T-helper 17 cell (primary cell): ENCODE measurements around the gene ZNF2. TPM values are rescaled to one million over a fixed set of nuclear protein-coding genes. Genes with fewer than 3 reads are reported as not detected.
A peak's percentile ranks its signal among the peaks of the same experiment; 100 is the strongest.
"Not testable (repeated sequence)": the region's sequence is repeated elsewhere in the genome, so short reads cannot be mapped to it uniquely, and the experiment has no call there.

ENCODE experiments used
- ATAC-seq: fragments of 150-1000 bp; cut with Tn5 transposase; 2 replicates; pipeline ENCODE4 v1.10.0; 2021; ENCODE audit warnings: mild to moderate bottlenecking, moderate library complexity
- DNase-seq, 3 donors: peaks; one replicate each; pipeline versions ENCODE4 v3.0.0 to v3.0.0-alpha.2; 2020 to 2021
- H3K9me3 ChIP-seq: one replicate; pipeline ENCODE4 v1.7.0; 2013; ENCODE audit warnings: low read length, mild to moderate bottlenecking; ENCODE audit not compliant: control insufficient read depth, poor library complexity, severe bottlenecking
- H3K27ac Mint-ChIP-seq: one replicate; pipeline ENCODE4 v1.8.0; 2022; ENCODE audit warnings: mild to moderate bottlenecking, moderate library complexity, mixed read lengths
- H3K27me3 Mint-ChIP-seq: one replicate; pipeline ENCODE4 v1.8.0; 2022; ENCODE audit warnings: mixed read lengths
- H3K36me3 Mint-ChIP-seq: one replicate; pipeline ENCODE4 v1.8.0; 2022; ENCODE audit warnings: low read depth, mixed read lengths
- H3K4me1 Mint-ChIP-seq: one replicate; pipeline ENCODE4 v1.8.0; 2022; ENCODE audit warnings: mild to moderate bottlenecking, mixed read lengths
- H3K4me3 Mint-ChIP-seq: one replicate; pipeline ENCODE4 v1.8.0; 2022; ENCODE audit warnings: mild to moderate bottlenecking, moderate library complexity, mixed read lengths
- total RNA-seq, 4 donors: library from RNA in 2 of 4; stranded (reverse) in 2 of 4; gene quantifications; one replicate each; pipeline ENCODE4 v1.2.3 and lab custom pipeline; 2022 to 2026

ZNF2 gene
- total RNA-seq, 2 donors from 2014 or later: 0.57 to 2.4 TPM

DNA sequence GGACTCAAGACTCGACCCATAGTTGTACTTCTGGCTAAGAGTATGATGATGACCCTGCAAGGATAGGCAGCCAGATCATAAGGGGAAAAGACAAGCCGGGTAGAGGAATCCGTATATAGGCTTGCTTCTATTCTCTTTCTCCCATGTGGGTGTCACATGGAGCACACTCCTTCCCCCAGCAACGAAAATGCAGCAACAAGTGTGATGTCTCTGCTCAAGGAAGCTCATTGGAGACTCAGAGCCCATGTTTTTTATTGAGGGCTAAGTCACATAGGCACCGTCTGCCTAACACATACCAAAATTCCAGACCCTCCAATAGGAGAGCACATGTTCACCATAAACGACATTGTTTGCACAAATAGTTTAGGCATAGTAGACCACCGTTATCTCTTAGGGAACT lies 6.3 kb downstream of the ZNF2 start:
- Mint-ChIP-seq H3K4me3 (no peak overlapping the region), H3K36me3 (peaks cover 2% of the 10 kb centered on the region), H3K4me1 (peaks cover 12% of the 10 kb centered on the region), H3K27me3 (no peaks in the 10 kb centered on the region), H3K27ac (no peak overlapping the region)
- ATAC-seq: no peak
- no peaks in the 10 kb centered on the region for H3K9me3 ChIP-seq
- no peak for DNase-seq

- ATAC-seq: no peak
- peaks cover 8% of the 10 kb centered on the region for H3K36me3 Mint-ChIP-seq
Observed at GRCh38 chr2:95174031-95174542, 8.5 kb downstream of the ZNF2 start.

DNA sequence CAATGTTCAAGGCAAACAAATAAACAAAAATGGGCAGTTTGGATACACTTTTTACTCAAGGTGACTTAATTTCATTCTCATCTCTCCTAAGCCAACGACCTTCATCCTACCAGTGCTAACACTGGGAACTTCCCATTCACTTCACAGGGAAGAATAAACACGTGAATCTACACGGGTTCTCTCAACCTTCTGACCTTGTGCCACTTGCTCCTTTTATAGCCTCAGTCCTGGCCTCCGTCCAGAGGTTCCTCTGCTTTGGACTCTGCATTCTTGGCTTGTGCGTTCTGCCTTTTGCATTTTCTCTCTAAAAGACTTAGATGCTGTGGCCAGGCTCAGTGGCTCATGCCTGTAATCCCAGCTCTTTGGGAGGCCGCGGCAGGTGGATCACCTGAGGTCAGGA lies 13.8 kb downstream of the ZNF2 start:
- DNase-seq (no peak), ATAC-seq (no peak)
- Mint-ChIP-seq H3K27ac (no peak overlapping the region), H3K27me3 (no peaks in the 10 kb centered on the region), H3K4me1 (no peaks in the 10 kb centered on the region), H3K4me3 (no peak overlapping the region), H3K36me3 (peaks cover 20% of the 10 kb centered on the region)
- H3K9me3 ChIP-seq: peaks cover 5% of the 10 kb centered on the region

More at GRCh38 chr2:95174031-95174542, 8.5 kb downstream of the ZNF2 start:
- Mint-ChIP-seq H3K27ac (no peak overlapping the region), H3K4me3 (no peak overlapping the region), H3K27me3 (no peaks in the 10 kb centered on the region), H3K4me1 (peaks cover 5% of the 10 kb centered on the region)
- no peak for DNase-seq
- no peaks in the 10 kb centered on the region for H3K9me3 ChIP-seq

DNA sequence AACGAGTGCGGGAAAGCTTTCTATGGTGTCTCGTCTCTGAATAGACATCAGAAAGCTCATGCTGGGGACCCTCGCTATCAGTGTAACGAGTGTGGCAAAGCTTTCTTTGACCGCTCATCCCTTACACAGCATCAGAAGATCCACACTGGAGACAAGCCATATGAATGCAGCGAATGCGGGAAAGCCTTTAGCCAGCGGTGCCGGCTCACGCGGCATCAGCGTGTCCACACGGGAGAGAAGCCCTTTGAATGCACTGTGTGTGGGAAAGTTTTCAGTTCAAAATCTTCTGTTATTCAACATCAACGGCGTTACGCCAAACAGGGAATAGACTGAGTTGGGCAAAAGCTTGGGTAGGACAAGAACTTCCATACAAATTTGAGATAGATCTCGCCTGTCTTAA lies 16.2 kb downstream of the ZNF2 start:
- ATAC-seq (no peak), DNase-seq (no peak)
- Mint-ChIP-seq H3K4me1 (no peaks in the 10 kb centered on the region), H3K27ac (no peak overlapping the region), H3K36me3 (peaks cover 20% of the 10 kb centered on the region), H3K4me3 (no peak overlapping the region), H3K27me3 (no peaks in the 10 kb centered on the region)
- peaks cover 5% of the 10 kb centered on the region for H3K9me3 ChIP-seq

- Mint-ChIP-seq H3K27ac (no peak overlapping the region), H3K36me3 (peaks cover 7% of the 10 kb centered on the region), H3K4me1 (no peaks in the 10 kb centered on the region), H3K4me3 (no peak overlapping the region), H3K27me3 (peaks cover 5% of the 10 kb centered on the region)
- ATAC-seq: no peak
- H3K9me3 ChIP-seq: peaks cover 5% of the 10 kb centered on the region
- no peak for DNase-seq
Observed at GRCh38 chr2:95185197-95185596, 19.6 kb downstream of the ZNF2 start.

- no peak overlapping the region for H3K27ac Mint-ChIP-seq
- peaks cover 7% of the 10 kb centered on the region for H3K27me3 Mint-ChIP-seq
- H3K4me1 Mint-ChIP-seq: no peaks in the 10 kb centered on the region
- no peak overlapping the region for H3K4me3 Mint-ChIP-seq
- no peak for ATAC-seq
- no peak for DNase-seq
- H3K36me3 Mint-ChIP-seq: peaks cover 3% of the 10 kb centered on the region
- peaks cover 2% of the 10 kb centered on the region for H3K9me3 ChIP-seq
Observed at GRCh38 chr2:95185973-95186372, 20.4 kb downstream of the ZNF2 start.

- not testable (repeated sequence) for H3K9me3 ChIP-seq, H3K4me1 Mint-ChIP-seq, ATAC-seq, H3K36me3 Mint-ChIP-seq, H3K27ac Mint-ChIP-seq, H3K4me3 Mint-ChIP-seq
- DNase-seq: peak in 1 of 3 donors; percentile 20
- H3K27me3 Mint-ChIP-seq: peaks cover 35% of the 10 kb centered on the region
Observed at GRCh38 chr2:95192956-95193355, 27.3 kb downstream of the ZNF2 start.

GRCh38 chr2:95203911-95204310 lies 38.3 kb downstream of the ZNF2 start:
- Mint-ChIP-seq H3K27me3 (no peaks in the 10 kb centered on the region), H3K4me3 (no peak overlapping the region), H3K36me3 (peaks cover 3% of the 10 kb centered on the region), H3K4me1 (peaks cover 6% of the 10 kb centered on the region), H3K27ac (no peak overlapping the region)
- no peak for ATAC-seq
- H3K9me3 ChIP-seq: no peaks in the 10 kb centered on the region
- no peak for DNase-seq

DNA sequence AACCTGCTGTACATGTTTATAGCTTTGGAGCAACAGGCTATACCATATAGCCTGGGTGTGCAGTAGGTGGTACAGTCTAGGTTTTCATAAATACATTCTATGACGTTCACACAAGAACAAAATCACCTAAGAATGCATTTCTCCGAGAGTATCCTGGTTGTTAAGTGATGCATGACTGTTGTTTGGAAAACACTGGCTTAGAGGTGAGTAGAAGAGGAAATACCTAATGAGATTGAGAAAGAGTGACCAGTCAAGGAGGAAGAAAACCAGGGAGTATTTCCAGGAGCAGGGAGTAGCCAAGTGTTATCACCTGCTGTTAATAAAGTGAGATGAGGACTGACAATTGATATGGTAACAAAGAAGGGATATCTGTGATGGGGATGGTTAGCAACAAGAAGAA lies 38.8 kb downstream of the ZNF2 start:
- no peak for ATAC-seq
- Mint-ChIP-seq H3K4me3 (no peak overlapping the region), H3K27me3 (no peaks in the 10 kb centered on the region), H3K36me3 (peaks cover 3% of the 10 kb centered on the region), H3K27ac (no peak overlapping the region), H3K4me1 (peaks cover 6% of the 10 kb centered on the region)
- no peaks in the 10 kb centered on the region for H3K9me3 ChIP-seq
- no peak for DNase-seq

DNA sequence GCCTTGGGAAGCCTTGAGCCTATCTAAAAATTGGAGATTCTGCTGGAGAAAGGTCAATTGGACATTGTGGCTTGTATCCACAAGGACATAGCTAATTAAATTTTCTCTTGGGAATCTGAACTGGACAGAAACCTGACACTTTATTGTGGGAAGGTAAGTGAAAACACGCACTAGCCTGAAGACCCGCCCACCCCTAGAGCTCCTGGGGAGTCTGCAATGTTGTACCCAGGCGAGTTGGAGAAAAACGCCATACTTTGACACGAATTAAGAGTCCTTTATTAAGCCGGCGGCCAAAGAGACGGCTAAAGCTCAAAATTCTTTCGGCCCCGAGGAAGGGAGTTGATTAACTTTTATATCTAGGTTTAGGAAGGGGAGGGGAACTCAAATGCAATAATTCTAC lies 40.5 kb downstream of the ZNF2 start:
- peaks cover 6% of the 10 kb centered on the region for H3K4me1 Mint-ChIP-seq
- H3K4me3 Mint-ChIP-seq: peak overlapping the region; percentile 90
- no peak overlapping the region for H3K27ac Mint-ChIP-seq
- H3K9me3 ChIP-seq: peaks cover 3% of the 10 kb centered on the region
- DNase-seq: no peak
- no peak for ATAC-seq
- no peaks in the 10 kb centered on the region for H3K27me3 Mint-ChIP-seq
- H3K36me3 Mint-ChIP-seq: peaks cover 4% of the 10 kb centered on the region

DNA sequence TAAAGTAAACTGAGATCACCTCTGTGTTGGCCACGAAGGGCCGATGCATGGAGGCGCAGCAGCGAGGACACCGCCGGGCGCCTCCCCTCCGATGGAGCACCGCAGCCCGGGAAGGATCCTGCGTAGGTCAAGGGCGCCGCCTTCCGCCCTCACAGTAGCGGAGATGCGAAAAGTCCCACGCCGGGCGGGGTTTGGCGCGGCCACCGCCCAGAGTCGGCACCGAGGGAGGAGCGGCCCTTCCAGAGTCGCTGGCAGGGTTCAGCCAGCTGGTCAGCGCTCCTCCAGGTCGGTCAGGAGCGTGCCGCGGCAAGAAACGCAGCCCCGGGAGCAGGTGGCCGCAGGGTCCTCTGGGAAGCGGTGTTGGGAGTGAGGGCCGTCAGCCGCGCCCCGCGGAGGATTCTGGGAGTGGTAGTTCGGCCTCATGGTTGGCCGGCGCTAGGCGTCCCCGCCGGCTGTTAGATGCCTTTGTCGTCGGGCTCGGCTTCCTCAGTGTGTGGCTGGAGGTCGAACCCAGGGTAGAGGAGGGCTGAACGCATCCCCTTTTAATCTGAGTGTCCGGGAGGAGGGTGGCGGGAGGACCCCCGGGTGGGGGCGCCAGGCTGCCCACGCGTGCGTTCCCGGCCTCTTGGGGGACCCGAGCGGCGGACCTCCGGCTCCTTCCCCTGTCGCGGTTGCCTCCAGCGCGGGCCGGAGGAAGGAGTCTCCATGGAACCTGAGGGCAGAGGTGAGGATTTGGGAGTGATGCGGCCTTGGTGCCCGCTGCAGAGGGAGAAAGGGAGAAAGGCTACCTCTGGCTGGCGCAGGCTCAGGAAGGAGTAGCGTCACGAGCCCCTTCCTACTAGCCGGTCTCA lies 41.7 kb downstream of the ZNF2 start, which contains the start of gene ZNF892:
Gene ZNF892, plus strand, starts transcription at position 411 of the 851 bp plus-strand sequence. Its CDS starts 295 bp downstream, at position 706.
- peaks cover 4% of the 10 kb centered on the region for H3K36me3 Mint-ChIP-seq
- DNase-seq (peak; percentile 51 to 65 (median 63)), ATAC-seq (peak; percentile 95)
- peaks cover 6% of the 10 kb centered on the region for H3K4me1 Mint-ChIP-seq
- peaks cover 3% of the 10 kb centered on the region for H3K9me3 ChIP-seq
- peak within 1 kb of the TSS; percentile 90 for H3K4me3 Mint-ChIP-seq
- peak within 1 kb of the TSS; percentile 80 for H3K27ac Mint-ChIP-seq
- no peaks in the 10 kb centered on the region for H3K27me3 Mint-ChIP-seq

GRCh38 chr2:95208106-95208505 lies 42.5 kb downstream of the ZNF2 start:
- Mint-ChIP-seq H3K4me3 (peak overlapping the region; percentile 90), H3K36me3 (peaks cover 4% of the 10 kb centered on the region), H3K27me3 (no peaks in the 10 kb centered on the region), H3K4me1 (peaks cover 6% of the 10 kb centered on the region), H3K27ac (peak overlapping the region; percentile 8)
- ATAC-seq (no peak), DNase-seq (no peak)
- H3K9me3 ChIP-seq: peaks cover 7% of the 10 kb centered on the region

- peaks cover 59% of the 10 kb centered on the region for H3K9me3 ChIP-seq
- ATAC-seq: no peak
- no peaks in the 10 kb centered on the region for H3K4me1 Mint-ChIP-seq
- no peak overlapping the region for H3K4me3 Mint-ChIP-seq
- no peak overlapping the region for H3K27ac Mint-ChIP-seq
- H3K36me3 Mint-ChIP-seq: peaks cover 15% of the 10 kb centered on the region
- no peaks in the 10 kb centered on the region for H3K27me3 Mint-ChIP-seq
- DNase-seq: no peak
Observed at GRCh38 chr2:95215018-95215612, 49.5 kb downstream of the ZNF2 start.
